Upper lobe of right lung (tissue), 1 donor: Measurements from ENCODE around the gene COASY. TPM values are rescaled to one million over a fixed set of nuclear protein-coding genes. Genes with fewer than 3 reads are reported as not detected.

Experiments used
- ATAC-seq: fragments of 200-7000 bp; cut with Tn5 transposase; one replicate; pipeline ENCODE4 v1.9.1; 2020; ENCODE audit warnings: mild to moderate bottlenecking, moderate library complexity
- DNase-seq: peaks from one replicate; pipeline ENCODE4 v3.0.0-alpha.2; 2020
- H3K27ac ChIP-seq: fragments of 200-600 bp; one replicate; pipeline ENCODE4 v1.8.0; 2022
- H3K27me3 ChIP-seq: fragments of 200-600 bp; one replicate; pipeline ENCODE4 v1.8.0; 2022; ENCODE audit warnings: mild to moderate bottlenecking
- H3K36me3 ChIP-seq: fragments of 200-600 bp; one replicate; pipeline ENCODE4 v1.8.0; 2022
- H3K4me1 ChIP-seq: fragments of 200-600 bp; one replicate; pipeline ENCODE4 v1.8.0; 2022
- H3K4me3 ChIP-seq: fragments of 200-600 bp; one replicate; pipeline ENCODE4 v1.8.0; 2022; ENCODE audit warnings: mild to moderate bottlenecking
- H3K9me3 ChIP-seq: fragments of 200-600 bp; one replicate; pipeline ENCODE4 v1.8.0; 2022
- intact Hi-C: fragments of 100-400 bp; cut with DNase I; formaldehyde crosslinking; loops from one replicate; pipeline ENCODE4 v1.11.0; 2022
- total RNA-seq: library from RNA; stranded (reverse); fragmentation: NEBNext Ultra II Directional; extraction: Animal tissue kit (Norgen Biotek cat#: 25700); gene quantifications from one replicate; pipeline ENCODE4 v1.2.1, GENCODE V29; 2021
- TF ChIP-seq, protein P1 (sequence below): fragments of 200-600 bp; IDR thresholded peaks from one replicate; pipeline ENCODE4 v1.8.0; 2022; ENCODE audit warnings: antibody characterized with exemption
- donor health status: DM: no; HTN: yes; CAD: no; lungs with severe emphysema.

COASY gene
- total RNA-seq, 1 donor from 2014 or later = 63.3 TPM

- TF ChIP-seq, protein P1, sequence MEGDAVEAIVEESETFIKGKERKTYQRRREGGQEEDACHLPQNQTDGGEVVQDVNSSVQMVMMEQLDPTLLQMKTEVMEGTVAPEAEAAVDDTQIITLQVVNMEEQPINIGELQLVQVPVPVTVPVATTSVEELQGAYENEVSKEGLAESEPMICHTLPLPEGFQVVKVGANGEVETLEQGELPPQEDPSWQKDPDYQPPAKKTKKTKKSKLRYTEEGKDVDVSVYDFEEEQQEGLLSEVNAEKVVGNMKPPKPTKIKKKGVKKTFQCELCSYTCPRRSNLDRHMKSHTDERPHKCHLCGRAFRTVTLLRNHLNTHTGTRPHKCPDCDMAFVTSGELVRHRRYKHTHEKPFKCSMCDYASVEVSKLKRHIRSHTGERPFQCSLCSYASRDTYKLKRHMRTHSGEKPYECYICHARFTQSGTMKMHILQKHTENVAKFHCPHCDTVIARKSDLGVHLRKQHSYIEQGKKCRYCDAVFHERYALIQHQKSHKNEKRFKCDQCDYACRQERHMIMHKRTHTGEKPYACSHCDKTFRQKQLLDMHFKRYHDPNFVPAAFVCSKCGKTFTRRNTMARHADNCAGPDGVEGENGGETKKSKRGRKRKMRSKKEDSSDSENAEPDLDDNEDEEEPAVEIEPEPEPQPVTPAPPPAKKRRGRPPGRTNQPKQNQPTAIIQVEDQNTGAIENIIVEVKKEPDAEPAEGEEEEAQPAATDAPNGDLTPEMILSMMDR = no peak
- H3K36me3 ChIP-seq = peaks cover 59% of the 10 kb centered on the region
- ATAC-seq = no peak
Observed at GRCh38 chr17:42577140-42577531, 15.2 kb downstream of the COASY start.

GRCh38 chr17:42577532-42578281, 15.8 kb downstream of the COASY start, which contains the start of gene PSMC3IP:
PSMC3IP (minus strand) TSS chr17:42577729; CDS start chr17:42577686, 43 bp downstream.
- TF ChIP-seq, protein P1 = peak; percentile 37
- intact Hi-C loops = loop anchor here (2.0 kb wide), 1 partner anchor 99 kb away; the partner anchor contains the start of gene PLEKHH3
- no peaks in the 10 kb centered on the region for H3K27me3 ChIP-seq
- DNase-seq (peak; percentile 98), ATAC-seq (peak; percentile 97)
- peak within 1 kb of the TSS; percentile 86 for H3K27ac ChIP-seq
- H3K4me1 ChIP-seq = peaks cover 8% of the 10 kb centered on the region
- H3K9me3 ChIP-seq = no peaks in the 10 kb centered on the region
- peak within 1 kb of the TSS; percentile 62 for H3K4me3 ChIP-seq
- H3K36me3 ChIP-seq = peaks cover 59% of the 10 kb centered on the region

More at GRCh38 chr17:42577140-42577531, 15.2 kb downstream of the COASY start:
- Histone ChIP-seq H3K27ac (peak overlapping the region; percentile 86), H3K4me1 (peaks cover 8% of the 10 kb centered on the region), H3K4me3 (peak overlapping the region; percentile 62), H3K9me3 (no peaks in the 10 kb centered on the region), H3K27me3 (no peaks in the 10 kb centered on the region)
- intact Hi-C loops = no loop called here
- DNase-seq = no peak

DNA sequence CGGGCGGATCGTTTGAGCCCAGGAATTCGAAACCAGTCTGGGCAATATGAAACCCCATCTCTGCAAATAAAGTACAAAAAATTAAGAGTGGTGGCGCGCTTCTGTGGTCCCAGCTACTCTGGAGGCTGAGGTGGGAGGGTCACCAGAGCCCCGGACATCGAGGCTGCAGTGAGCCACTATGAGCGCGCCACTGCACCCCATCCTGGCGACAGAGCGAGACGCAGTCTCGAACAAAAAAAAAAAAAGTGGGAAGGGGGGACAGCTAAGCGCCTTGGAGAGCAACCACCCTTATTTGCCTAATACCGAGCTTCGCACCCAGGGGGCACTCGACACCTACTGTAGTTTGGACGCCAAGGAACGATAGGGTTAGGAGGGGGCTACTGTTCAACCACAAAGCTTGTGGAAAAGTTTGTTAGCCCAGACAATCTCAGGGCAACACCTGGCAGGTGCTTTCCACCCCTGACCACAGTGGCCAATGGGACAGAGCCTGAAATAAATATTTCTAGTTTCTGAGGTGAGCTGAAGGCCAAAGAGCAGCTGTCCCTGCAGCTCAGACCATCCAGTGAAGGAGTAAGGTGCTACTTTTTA, 16.4 kb downstream of the COASY start:
- no peaks in the 10 kb centered on the region for H3K27me3 ChIP-seq
- DNase-seq (peak; percentile 82), ATAC-seq (peak; percentile 79)
- intact Hi-C loops = loop anchor here (2.0 kb wide), 1 partner anchor 98 kb away; the partner anchor contains the start of gene PLEKHH3
- TF ChIP-seq, protein P1 = peak; percentile 71
- peak overlapping the region; percentile 62 for H3K4me3 ChIP-seq
- peaks cover 59% of the 10 kb centered on the region for H3K36me3 ChIP-seq
- H3K4me1 ChIP-seq = peaks cover 8% of the 10 kb centered on the region
- H3K9me3 ChIP-seq = no peaks in the 10 kb centered on the region
- H3K27ac ChIP-seq = peak overlapping the region; percentile 86

- Histone ChIP-seq H3K9me3 (no peaks in the 10 kb centered on the region), H3K27ac (no peak overlapping the region), H3K4me3 (no peak overlapping the region), H3K4me1 (peaks cover 8% of the 10 kb centered on the region), H3K36me3 (peaks cover 62% of the 10 kb centered on the region), H3K27me3 (no peaks in the 10 kb centered on the region)
- no peak for DNase-seq
- intact Hi-C loops = loop anchor here (2.0 kb wide), 1 partner anchor 97 kb away; the partner anchor contains the start of gene PLEKHH3
- ATAC-seq = no peak
- TF ChIP-seq, protein P1 = no peak
Observed at GRCh38 chr17:42579794-42580551, 18.0 kb downstream of the COASY start.

- Histone ChIP-seq H3K36me3 (peaks cover 75% of the 10 kb centered on the region), H3K27ac (no peak overlapping the region), H3K4me3 (no peak overlapping the region), H3K9me3 (no peaks in the 10 kb centered on the region), H3K4me1 (peaks cover 20% of the 10 kb centered on the region), H3K27me3 (no peaks in the 10 kb centered on the region)
- DNase-seq = peak; percentile 15
- no peak for ATAC-seq
- TF ChIP-seq, protein P1 = no peak
- intact Hi-C loops = no loop called here
Observed at GRCh38 chr17:42581744-42582270, 19.9 kb downstream of the COASY start.
